Mucosa of gallbladder (tissue), 1 donor: ENCODE measurements around the gene LRRC14B. TPM values are rescaled to one million over a fixed set of nuclear protein-coding genes. Genes with fewer than 3 reads are reported as not detected.

Experiments
- DNase-seq: peaks from one replicate; pipeline ENCODE4 v3.0.0-alpha.2; 2020; ENCODE audit warnings: low spot score
- total RNA-seq: library from RNA; stranded (reverse); gene quantifications from one replicate; pipeline ENCODE4 v1.2.1, GENCODE V29; 2021
- donor health status: DM: no; HTN: no; CAD: no.

LRRC14B gene
- total RNA-seq, 1 donor from 2014 or later: not detected

GRCh38 chr5:174291-174600, 17.0 kb upstream of the LRRC14B start:
- DNase-seq: no peak

DNA sequence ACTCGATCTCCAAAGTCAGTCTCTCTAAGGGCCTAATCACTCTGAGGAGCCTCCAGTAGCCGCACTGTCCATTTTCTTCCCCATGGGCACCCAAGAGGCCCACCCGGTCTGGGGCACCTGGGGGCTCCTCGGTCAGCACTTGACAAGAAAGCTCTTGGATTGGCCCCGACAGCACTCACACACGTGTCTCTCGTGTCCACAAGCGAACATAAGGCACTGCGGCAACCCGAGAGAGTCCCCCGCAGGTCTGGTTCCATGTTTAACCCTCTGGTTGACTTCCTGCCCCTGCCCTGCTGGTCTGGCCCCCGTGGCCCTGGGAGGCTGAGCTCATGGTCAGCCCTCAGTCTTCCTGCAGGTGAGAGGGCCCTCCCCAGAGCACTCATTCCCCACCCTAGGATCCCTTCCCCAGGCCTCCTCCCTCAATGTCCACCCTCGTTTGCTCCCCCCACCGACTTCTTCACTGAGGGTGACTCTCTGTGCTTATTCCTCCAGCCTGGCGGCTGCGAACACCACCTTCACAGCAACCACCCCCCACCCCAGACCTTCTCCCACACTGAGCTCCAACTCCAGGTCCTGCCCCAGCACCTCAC, 16.3 kb upstream of the LRRC14B start:
- DNase-seq: no peak

DNA sequence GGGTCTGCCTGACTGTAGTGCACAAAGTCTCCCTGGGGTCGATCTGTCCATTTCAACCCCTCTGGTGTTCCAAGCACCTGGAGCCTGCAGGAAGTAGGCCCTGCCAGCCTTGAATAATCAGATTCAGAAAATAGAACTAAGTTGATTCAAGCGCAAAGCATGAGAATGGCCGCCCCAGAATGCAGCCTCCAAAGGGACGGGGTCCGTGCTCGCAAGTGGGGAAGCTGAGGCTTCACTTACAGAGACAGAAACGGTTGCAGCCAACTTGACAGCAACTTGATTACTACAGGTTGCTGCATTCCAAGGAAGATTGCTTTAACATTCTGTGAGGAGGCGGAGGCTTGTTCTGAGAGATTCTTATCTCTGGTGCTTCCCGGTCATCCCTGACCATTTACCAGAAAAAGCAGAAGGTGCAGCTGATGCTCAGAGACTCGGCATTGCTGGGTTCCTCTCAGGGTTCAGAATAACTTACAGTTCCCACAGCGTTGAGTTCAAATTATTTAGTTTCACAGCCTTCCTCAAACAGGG, 14.9 kb upstream of the LRRC14B start:
- DNase-seq: no peak

DNA sequence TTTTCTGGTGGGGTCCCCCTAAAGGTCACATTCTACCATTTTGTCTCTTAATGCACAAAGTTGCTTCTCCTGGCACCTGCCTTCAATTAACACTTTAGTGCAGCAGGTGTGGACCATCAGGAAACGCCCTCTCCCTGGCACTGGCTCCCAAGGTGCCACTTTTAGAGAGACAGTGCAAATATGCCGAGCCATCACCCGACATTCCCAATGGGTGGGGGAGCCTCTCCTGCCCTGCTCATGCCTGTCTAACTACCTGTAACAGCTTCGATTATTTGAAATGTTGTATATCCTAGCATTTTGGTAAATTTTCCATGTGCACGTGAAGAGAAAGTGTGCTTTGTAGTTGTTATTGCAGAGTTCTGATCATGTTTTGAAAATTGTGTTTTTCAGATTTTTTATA, 13.2 kb upstream of the LRRC14B start:
- DNase-seq: no peak

DNA sequence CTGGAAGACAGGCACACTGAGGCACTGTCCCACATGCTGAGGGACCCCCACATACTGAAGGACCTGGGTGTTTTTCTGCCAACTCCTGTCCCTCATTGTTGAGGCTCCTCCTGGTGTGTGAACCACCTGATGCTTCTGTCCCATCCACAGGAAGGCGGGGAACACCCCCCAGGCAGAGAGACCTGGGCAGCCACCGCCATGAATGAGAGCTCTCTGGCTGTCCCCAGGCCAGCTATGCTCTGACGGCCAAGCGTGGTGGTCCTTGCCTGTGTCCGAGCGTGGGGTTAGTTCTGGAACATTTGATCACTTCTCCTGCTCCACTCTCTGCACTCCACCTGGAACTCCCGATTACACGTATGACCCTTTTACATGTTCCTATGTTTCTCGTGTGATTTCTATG, 11.9 kb upstream of the LRRC14B start:
- no peak for DNase-seq

GRCh38 chr5:180286-180918, 10.9 kb upstream of the LRRC14B start:
- DNase-seq: no peak

DNA sequence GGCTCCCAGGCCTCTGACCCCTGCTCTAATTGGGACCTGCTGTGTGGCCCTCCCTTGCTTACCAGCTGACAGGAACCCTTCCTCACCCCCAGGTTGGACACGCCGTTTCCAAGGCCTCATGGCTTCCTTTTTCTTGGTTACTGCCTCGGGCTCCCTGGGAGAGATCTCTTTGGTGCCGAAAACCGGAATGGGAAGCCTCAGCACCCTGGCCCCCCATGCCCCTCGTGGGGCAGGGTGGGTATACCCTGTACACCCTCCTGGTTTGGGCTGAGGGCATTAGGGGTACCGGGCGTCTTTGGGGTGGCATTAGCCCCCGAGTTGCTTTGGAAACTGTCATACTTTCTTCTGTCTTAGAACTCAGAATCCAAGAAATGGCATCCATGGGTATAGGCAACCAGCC, 10.1 kb upstream of the LRRC14B start:
- no peak for DNase-seq

GRCh38 chr5:181566-181965, 9.7 kb upstream of the LRRC14B start:
- DNase-seq: no peak

- DNase-seq: no peak
Measured at GRCh38 chr5:182126-182525, 9.2 kb upstream of the LRRC14B start.

DNA sequence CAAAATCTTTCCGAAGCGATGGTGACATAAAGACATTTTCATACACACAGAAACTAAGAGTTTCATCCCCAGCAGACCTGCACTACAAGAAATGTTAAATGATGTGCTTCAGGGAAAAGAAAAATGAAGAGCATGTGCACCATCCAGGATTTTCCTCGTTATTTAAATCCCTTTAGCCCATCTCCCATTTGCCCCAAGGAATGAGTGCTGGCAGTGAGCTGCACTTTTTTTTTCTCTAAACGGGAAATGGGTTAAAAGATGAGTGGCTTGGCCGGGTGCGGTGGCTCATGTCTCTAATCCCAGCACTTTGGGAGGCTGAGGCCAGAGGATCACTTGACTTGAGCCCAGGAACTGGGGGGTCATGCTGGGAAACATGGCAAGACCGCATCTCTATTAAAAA, 6.8 kb upstream of the LRRC14B start:
- DNase-seq: no peak

DNA sequence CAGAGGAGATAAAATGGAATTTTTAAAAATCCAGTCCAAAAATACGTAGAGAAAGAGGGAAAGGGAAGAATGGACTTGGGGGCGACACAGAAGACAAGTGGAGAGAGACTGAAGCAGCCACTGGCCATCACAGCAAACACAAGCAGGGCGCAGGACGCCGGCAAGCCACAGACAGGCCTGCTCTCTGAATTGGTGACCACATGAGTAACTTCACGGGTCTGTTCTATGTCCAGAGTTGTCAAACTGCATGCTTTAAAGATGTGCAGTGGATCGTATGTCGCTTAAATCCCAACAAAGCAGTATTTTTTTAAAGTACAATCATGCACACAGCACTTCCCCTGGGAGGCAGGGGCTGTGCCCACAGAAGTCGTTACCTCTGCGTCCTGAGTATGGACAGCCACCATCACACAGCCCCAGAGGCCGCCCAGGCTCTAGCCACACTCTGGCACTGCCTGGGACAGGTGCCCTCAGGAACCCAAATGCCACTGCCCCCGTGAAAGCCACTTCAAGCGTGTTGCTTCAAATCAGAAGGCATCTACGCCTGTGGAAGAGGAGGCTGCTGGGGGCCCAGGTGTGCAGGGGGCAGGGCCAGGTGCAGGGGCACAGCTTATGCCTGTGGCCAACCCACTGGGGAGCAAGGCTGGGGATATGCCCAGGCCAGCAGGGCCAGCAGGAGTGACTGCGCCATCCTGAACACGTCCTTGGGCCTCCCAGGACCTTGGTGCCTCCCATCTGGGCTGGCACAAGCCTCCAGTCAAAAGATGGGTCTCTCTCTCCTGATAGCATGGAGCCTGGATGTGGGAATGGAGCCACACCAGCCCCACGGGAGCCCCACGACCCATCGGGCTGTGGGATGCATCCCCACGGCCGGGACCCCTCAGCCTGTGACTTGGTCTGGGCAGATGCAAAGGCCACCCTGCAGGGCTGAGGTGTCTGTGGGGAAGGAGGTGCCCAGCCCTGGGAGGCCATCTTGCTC, 5.9 kb upstream of the LRRC14B start:
- DNase-seq: no peak

- no peak for DNase-seq
Measured at GRCh38 chr5:186091-187041, 4.9 kb upstream of the LRRC14B start.

GRCh38 chr5:187042-187431, 4.3 kb upstream of the LRRC14B start:
- no peak for DNase-seq

- no peak for DNase-seq
Measured at GRCh38 chr5:187617-188451, 3.5 kb upstream of the LRRC14B start.

GRCh38 chr5:188488-189481, 2.5 kb upstream of the LRRC14B start:
- peak; percentile 87 for DNase-seq

DNA sequence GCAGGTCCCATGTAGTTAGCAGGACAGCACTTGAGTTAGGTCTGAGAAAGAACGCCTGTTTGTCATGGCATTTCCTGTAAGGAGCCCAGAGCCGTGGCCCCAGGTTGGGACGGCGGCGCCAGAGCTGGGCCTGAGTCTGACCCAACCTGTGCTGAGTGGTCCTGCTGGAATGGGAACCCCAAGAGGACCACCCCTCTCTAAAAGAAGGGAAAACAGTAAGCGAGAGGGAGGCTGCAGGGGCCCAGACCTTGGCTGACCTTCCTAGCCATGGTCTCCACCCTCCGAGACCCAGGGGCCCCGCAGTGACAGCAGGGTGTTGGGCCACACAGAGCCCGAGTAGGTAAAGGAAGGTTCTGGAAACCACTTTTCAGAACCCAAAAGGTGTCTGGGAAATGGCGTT, 1.8 kb upstream of the LRRC14B start:
- DNase-seq: no peak

DNA sequence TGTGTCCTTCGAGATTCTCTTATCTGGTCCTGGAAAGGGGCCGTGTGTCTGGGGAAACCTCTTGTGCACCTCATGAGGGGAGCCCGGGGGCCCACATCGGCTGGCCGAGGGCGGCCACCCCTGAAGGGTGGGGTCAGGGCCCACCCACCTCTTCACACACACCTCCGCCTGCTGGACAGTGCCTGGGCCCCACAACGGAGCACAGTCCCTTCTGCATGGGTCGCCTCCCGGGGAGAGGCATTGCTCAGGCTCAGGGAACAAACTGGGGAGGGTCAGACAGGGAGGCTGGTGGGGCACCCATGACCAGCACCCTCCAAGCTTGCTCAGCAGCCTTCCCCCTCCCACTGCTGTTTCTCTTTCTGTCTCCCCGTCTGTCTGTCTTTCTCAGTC, 1.3 kb upstream of the LRRC14B start:
- no peak for DNase-seq

DNA sequence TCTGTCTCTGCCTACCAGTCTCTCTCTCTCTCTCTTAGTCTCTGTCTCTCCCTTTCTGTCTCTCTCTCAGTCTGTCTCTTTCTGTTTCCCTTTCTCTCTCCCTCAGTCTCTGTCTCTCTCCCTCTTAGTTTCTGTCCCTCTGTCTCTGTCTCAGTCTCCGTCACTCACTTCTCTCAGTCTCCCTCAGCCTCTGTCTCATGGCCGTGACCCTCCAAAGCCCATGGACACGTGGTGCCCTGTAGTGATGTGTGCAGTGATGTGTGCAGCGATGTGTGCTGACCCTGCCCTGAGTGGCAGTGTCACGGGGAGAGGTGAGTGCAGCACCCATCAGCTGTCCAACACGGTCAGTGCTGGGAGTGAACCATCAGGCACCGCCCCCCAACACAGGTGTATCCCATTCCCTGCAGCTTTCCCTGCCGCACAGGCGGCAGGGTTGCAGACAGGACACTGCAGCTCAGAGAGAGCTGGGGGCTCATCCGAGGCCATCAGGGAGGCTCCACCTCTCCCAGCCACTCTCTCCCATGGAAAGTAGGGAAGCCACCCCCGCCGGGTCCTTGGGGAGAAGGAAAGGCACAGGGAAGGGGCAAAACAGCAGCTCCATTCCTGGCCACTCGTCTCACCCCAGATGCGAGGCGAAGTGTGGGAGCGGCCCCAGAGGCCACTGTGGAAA, 794 bp upstream of the LRRC14B start:
- DNase-seq: no peak
